KBM-7 (cell line): ENCODE measurements around the gene NCBP2.
"Not testable (repeated sequence)": the region's sequence is repeated elsewhere in the genome, so short reads cannot be mapped to it uniquely, and the experiment has no call there.

Experiments used
- DNase-seq: peaks from one replicate; pipeline ENCODE4 v3.0.0-alpha.2; 2015
- in situ Hi-C: fragments of 300-500 bp; cut with MboI; formaldehyde crosslinking; loops from 2 replicates; pipeline ENCODE4 v1.14.3; 2020; ENCODE audit warnings: low sequenced_read_pairs, low pct_unique_long_range_greater_than_20kb, mixed read lengths

Gene NCBP2

GRCh38 chr3:196947860-196948441 is 5.6 kb upstream of the NCBP2 start:
- in situ Hi-C loops: no loop called here
- no peak for DNase-seq

- DNase-seq: no peak
- in situ Hi-C loops: no loop called here
Observed at GRCh38 chr3:196947136-196947859, 5.0 kb upstream of the NCBP2 start.

- in situ Hi-C loops, DNase-seq: not testable (repeated sequence)
Observed at GRCh38 chr3:196944037-196944790, 1.9 kb upstream of the NCBP2 start.

- in situ Hi-C loops: no loop called here
- peak; percentile 50 for DNase-seq
Observed at GRCh38 chr3:196942915-196943277, 568 bp upstream of the NCBP2 start.

- in situ Hi-C loops: no loop called here
Observed at GRCh38 chr3:196941729-196942225, 551 bp downstream of the NCBP2 start.

GRCh38 chr3:196938576-196938975 is 3.8 kb downstream of the NCBP2 start:
- in situ Hi-C loops: no loop called here
- DNase-seq: no peak

More at GRCh38 chr3:196941729-196942225, 551 bp downstream of the NCBP2 start:
- DNase-seq: no peak

GRCh38 chr3:196938124-196938523 is 4.2 kb downstream of the NCBP2 start:
- DNase-seq: no peak
- in situ Hi-C loops: no loop called here

GRCh38 chr3:196936288-196936687 is 6.0 kb downstream of the NCBP2 start:
- DNase-seq: no peak
- in situ Hi-C loops: no loop called here

GRCh38 chr3:196932600-196932999 is 9.7 kb downstream of the NCBP2 start:
- in situ Hi-C loops: no loop called here
- no peak for DNase-seq

GRCh38 chr3:196931828-196932587 is 10.3 kb downstream of the NCBP2 start:
- in situ Hi-C loops: no loop called here

GRCh38 chr3:196931157-196931556 is 11.2 kb downstream of the NCBP2 start:
- in situ Hi-C loops: no loop called here

More at GRCh38 chr3:196931828-196932587, 10.3 kb downstream of the NCBP2 start:
- DNase-seq: no peak

GRCh38 chr3:196927571-196928453 is 14.5 kb downstream of the NCBP2 start:
- DNase-seq: no peak
- in situ Hi-C loops: no loop called here

More at GRCh38 chr3:196931157-196931556, 11.2 kb downstream of the NCBP2 start:
- no peak for DNase-seq

GRCh38 chr3:196920733-196921132 is 21.6 kb downstream of the NCBP2 start:
- DNase-seq: no peak
- in situ Hi-C loops: no loop called here

- DNase-seq: no peak
- in situ Hi-C loops: no loop called here
Observed at GRCh38 chr3:196918968-196919367, 23.4 kb downstream of the NCBP2 start.

- no peak for DNase-seq
- in situ Hi-C loops: no loop called here
Observed at GRCh38 chr3:196916995-196917394, 25.3 kb downstream of the NCBP2 start.

- in situ Hi-C loops: no loop called here
- no peak for DNase-seq
Observed at GRCh38 chr3:196916221-196916620, 26.1 kb downstream of the NCBP2 start.

GRCh38 chr3:196915375-196915774 is 27.0 kb downstream of the NCBP2 start:
- in situ Hi-C loops: no loop called here
- no peak for DNase-seq

GRCh38 chr3:196914866-196915265 is 27.5 kb downstream of the NCBP2 start:
- DNase-seq: no peak
- in situ Hi-C loops: no loop called here
